Neuron (in vitro differentiated cells): ENCODE measurements around the gene MYO5B.

Source experiments
- H2AFZ ChIP-seq: one replicate; pipeline ENCODE4 v1.6.1; 2013; ENCODE audit warnings: low read depth, mild to moderate bottlenecking, inconsistent platforms, low read length, moderate library complexity
- H3K27me3 ChIP-seq: one replicate; pipeline ENCODE4 v1.6.1; 2013; ENCODE audit warnings: low read length; ENCODE audit not compliant: insufficient read depth
- H3K36me3 ChIP-seq: one replicate; pipeline ENCODE4 v1.6.1; 2013; ENCODE audit warnings: low read length; ENCODE audit not compliant: insufficient read depth
- H3K4me1 ChIP-seq: one replicate; pipeline ENCODE4 v1.6.1; 2013; ENCODE audit warnings: low read length; ENCODE audit not compliant: insufficient read depth
- H3K4me3 ChIP-seq: 2 replicates; pipeline ENCODE4 v1.5.1; 2013; ENCODE audit warnings: mild to moderate bottlenecking, low read length, moderate library complexity
- H3K9me3 ChIP-seq: one replicate; pipeline ENCODE4 v1.6.1; 2013; ENCODE audit warnings: low read length

The MYO5B gene

GRCh38 chr18:50128506-50129271, 66.3 kb downstream of the MYO5B start:
- peaks cover 5% of the 10 kb centered on the region for H3K27me3 ChIP-seq
- no peak overlapping the region for H2AFZ ChIP-seq
- no peaks in the 10 kb centered on the region for H3K9me3 ChIP-seq
- no peak overlapping the region for H3K4me3 ChIP-seq
- peaks cover 2% of the 10 kb centered on the region for H3K4me1 ChIP-seq
- H3K36me3 ChIP-seq: no peaks in the 10 kb centered on the region

- Histone ChIP-seq H3K9me3 (no peaks in the 10 kb centered on the region), H3K27me3 (peaks cover 5% of the 10 kb centered on the region), H3K36me3 (no peaks in the 10 kb centered on the region), H2AFZ (no peak overlapping the region), H3K4me3 (no peak overlapping the region), H3K4me1 (peaks cover 2% of the 10 kb centered on the region)
Observed at GRCh38 chr18:50127516-50128210, 67.3 kb downstream of the MYO5B start.

GRCh38 chr18:50126471-50126870, 68.5 kb downstream of the MYO5B start:
- H3K4me3 ChIP-seq: no peak overlapping the region
- no peaks in the 10 kb centered on the region for H3K36me3 ChIP-seq
- H2AFZ ChIP-seq: no peak overlapping the region
- peaks cover 2% of the 10 kb centered on the region for H3K4me1 ChIP-seq
- peaks cover 5% of the 10 kb centered on the region for H3K27me3 ChIP-seq
- no peaks in the 10 kb centered on the region for H3K9me3 ChIP-seq

- H3K27me3 ChIP-seq: peaks cover 5% of the 10 kb centered on the region
- H2AFZ ChIP-seq: no peak overlapping the region
- H3K9me3 ChIP-seq: no peaks in the 10 kb centered on the region
- H3K36me3 ChIP-seq: no peaks in the 10 kb centered on the region
- H3K4me3 ChIP-seq: no peak overlapping the region
- no peaks in the 10 kb centered on the region for H3K4me1 ChIP-seq
Observed at GRCh38 chr18:50125456-50125855, 69.5 kb downstream of the MYO5B start.

GRCh38 chr18:50119296-50119695, 75.7 kb downstream of the MYO5B start:
- Histone ChIP-seq H3K36me3 (no peaks in the 10 kb centered on the region), H3K9me3 (no peaks in the 10 kb centered on the region), H3K27me3 (peaks cover 2% of the 10 kb centered on the region), H2AFZ (no peak overlapping the region), H3K4me3 (no peak overlapping the region), H3K4me1 (no peaks in the 10 kb centered on the region)

- no peak overlapping the region for H2AFZ ChIP-seq
- H3K9me3 ChIP-seq: no peaks in the 10 kb centered on the region
- H3K4me3 ChIP-seq: no peak overlapping the region
- no peaks in the 10 kb centered on the region for H3K36me3 ChIP-seq
- peaks cover 2% of the 10 kb centered on the region for H3K27me3 ChIP-seq
- H3K4me1 ChIP-seq: no peaks in the 10 kb centered on the region
Observed at GRCh38 chr18:50117863-50118262, 77.1 kb downstream of the MYO5B start.

GRCh38 chr18:50115095-50115494, 79.9 kb downstream of the MYO5B start:
- Histone ChIP-seq H3K27me3 (peaks cover 5% of the 10 kb centered on the region), H3K36me3 (no peaks in the 10 kb centered on the region), H3K4me1 (no peaks in the 10 kb centered on the region), H2AFZ (no peak overlapping the region), H3K4me3 (no peak overlapping the region), H3K9me3 (no peaks in the 10 kb centered on the region)

GRCh38 chr18:50114448-50114847, 80.5 kb downstream of the MYO5B start:
- Histone ChIP-seq H2AFZ (no peak overlapping the region), H3K9me3 (no peaks in the 10 kb centered on the region), H3K4me3 (no peak overlapping the region), H3K4me1 (no peaks in the 10 kb centered on the region), H3K36me3 (no peaks in the 10 kb centered on the region), H3K27me3 (peaks cover 4% of the 10 kb centered on the region)

- Histone ChIP-seq H2AFZ (no peak overlapping the region), H3K9me3 (no peaks in the 10 kb centered on the region), H3K27me3 (peaks cover 4% of the 10 kb centered on the region), H3K36me3 (no peaks in the 10 kb centered on the region), H3K4me3 (no peak overlapping the region), H3K4me1 (no peaks in the 10 kb centered on the region)
Observed at GRCh38 chr18:50113726-50114125, 81.2 kb downstream of the MYO5B start.

GRCh38 chr18:50111398-50111797, 83.5 kb downstream of the MYO5B start:
- no peaks in the 10 kb centered on the region for H3K9me3 ChIP-seq
- H3K27me3 ChIP-seq: peaks cover 4% of the 10 kb centered on the region
- no peaks in the 10 kb centered on the region for H3K36me3 ChIP-seq
- no peak overlapping the region for H3K4me3 ChIP-seq
- H2AFZ ChIP-seq: no peak overlapping the region
- no peaks in the 10 kb centered on the region for H3K4me1 ChIP-seq

- Histone ChIP-seq H3K4me1 (no peaks in the 10 kb centered on the region), H3K4me3 (no peak overlapping the region), H3K9me3 (no peaks in the 10 kb centered on the region), H2AFZ (no peak overlapping the region), H3K27me3 (peaks cover 4% of the 10 kb centered on the region), H3K36me3 (no peaks in the 10 kb centered on the region)
Observed at GRCh38 chr18:50107468-50107977, 87.4 kb downstream of the MYO5B start.

GRCh38 chr18:50105027-50105426, 89.9 kb downstream of the MYO5B start:
- Histone ChIP-seq H3K9me3 (no peaks in the 10 kb centered on the region), H2AFZ (no peak overlapping the region)

GRCh38 chr18:50104421-50104820, 90.5 kb downstream of the MYO5B start:
- no peak overlapping the region for H2AFZ ChIP-seq
- no peak overlapping the region for H3K4me3 ChIP-seq
- no peaks in the 10 kb centered on the region for H3K36me3 ChIP-seq
- no peaks in the 10 kb centered on the region for H3K27me3 ChIP-seq
- no peaks in the 10 kb centered on the region for H3K4me1 ChIP-seq
- H3K9me3 ChIP-seq: no peaks in the 10 kb centered on the region

More at GRCh38 chr18:50105027-50105426, 89.9 kb downstream of the MYO5B start:
- no peaks in the 10 kb centered on the region for H3K4me1 ChIP-seq
- no peaks in the 10 kb centered on the region for H3K27me3 ChIP-seq
- H3K36me3 ChIP-seq: no peaks in the 10 kb centered on the region
- no peak overlapping the region for H3K4me3 ChIP-seq
